ENCODE data around the gene JUP.

The JUP gene

DNA sequence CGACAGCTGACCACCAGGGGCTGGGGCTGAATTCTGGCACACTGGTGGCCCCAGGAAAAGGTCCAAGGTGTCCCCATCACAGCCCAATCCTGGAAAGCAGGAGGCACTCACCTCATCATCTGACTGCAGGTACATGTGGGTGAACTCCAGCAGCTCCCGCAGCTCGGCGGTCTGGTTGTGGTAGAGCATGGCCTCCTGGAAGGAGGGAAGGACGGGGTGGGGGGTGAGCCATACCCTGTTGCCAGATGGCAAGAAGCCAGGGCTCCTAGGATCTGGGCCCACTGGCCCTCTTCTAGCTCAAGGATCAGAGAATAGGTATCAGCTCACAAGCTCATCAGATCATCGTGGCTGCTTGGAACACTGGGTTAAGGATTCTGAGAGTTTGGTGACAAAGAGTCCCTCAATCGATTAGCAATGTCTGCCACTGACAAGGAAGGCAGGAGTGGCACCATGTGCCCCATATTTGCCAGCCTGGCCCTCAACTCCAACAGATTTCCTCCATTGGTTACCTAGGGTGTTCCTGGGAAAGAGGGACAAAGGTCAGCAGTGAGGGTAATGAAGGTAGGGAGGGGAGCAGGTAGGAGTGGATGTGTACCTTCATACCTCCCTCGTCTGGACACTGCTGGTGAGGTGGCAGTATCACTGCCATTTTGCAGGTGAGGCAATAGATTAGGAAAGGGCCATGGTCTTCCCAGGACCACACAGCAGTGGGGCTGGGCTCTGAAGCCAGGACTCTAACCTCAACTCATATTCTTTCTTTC, 20.4 kb upstream of the JUP start:
- no peak for ATAC-seq

DNA sequence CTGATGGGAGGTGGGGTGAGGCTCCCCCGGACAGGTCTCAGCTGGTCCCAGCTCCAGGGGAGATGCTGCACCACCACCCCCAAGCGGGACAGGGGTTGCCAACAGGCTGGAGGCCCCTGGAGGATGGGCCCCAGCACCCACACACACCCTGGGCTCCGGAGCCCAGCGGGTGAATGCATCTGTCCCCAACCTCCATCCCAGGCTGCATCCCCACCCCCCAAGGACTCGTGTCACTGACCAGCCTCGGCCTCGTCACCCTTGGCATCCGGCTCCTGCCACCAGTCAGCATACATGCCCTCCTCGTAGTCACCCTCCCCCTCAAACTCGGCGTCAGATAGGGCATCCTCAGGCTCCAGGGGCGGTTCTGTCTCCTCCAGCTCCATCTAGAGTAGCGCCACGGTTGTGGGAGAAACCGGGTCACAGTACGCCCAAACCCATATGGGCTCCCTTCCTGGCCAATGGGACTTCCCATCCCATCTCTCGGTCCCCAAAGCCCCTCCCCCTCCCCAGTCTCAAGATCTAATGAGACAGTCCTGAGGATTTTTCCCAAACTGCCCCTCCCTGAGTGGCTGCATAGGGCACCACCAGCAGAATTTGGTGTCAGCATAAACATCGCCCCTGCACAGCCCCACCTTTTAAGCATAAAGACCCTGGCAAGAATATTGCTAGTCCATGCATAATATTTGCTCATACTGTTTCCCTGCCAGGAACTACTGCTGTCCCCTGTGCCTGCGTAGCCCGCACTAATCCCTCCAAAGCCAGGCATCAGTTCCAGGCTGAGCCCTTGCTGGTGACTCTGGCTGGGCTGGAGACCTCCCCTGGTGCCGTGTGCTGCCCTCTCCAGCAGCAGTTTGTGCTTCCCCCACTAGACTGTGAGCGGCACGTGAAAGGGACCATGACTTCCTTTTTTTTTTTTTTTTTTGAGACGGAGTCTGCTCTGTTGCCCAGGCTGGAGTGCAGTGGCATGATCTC, 16.8 kb upstream of the JUP start:
- no peak for ATAC-seq

- peak; percentile 79 to 92 for ATAC-seq
These were observed 15.1 kb upstream of the JUP start for GRCh38 chr17:41801374-41802271.

GRCh38 chr17:41800601-41801373, 14.3 kb upstream of the JUP start:
- ATAC-seq, result no peak

DNA sequence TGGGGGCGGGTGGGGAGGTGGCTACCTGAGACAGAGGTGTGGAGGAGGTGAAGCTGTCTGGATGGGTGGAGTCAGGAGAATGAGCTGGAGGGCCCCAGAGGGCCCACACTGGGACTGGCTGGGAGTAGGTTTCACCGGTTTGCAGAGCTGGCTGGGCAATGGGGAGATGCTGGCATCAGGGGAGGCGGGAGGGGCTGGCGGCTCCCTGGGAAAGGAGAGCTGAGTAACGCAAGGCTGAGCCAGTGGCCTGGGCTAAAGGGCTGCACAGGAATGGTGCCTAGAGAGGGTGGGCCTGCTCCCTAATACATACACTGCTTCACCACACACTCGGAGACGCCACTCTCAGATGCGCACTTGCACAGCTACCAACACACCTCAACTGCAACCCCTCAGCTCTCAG, 12.9 kb upstream of the JUP start:
- no peak for ATAC-seq

DNA sequence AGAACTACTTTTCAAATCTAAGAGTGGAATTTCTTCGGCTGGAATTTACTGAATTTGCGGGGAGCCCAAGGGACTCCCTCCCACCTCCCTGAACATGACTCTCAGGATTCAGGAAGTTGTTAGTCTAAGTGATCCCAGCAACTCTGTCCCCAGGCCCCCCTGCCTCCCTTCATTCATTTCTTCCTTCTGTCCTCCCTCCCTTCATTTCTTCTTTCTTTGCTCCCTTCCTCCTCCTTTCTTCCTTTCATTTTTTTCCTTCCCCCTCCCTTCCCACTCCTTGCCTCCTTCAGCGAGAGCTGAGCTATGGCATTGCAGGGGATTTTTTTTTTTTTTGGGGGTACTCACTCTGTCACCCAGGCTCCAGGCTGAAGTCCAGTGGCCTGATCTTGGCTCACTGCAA, 10.9 kb upstream of the JUP start:
- no peak for ATAC-seq

DNA sequence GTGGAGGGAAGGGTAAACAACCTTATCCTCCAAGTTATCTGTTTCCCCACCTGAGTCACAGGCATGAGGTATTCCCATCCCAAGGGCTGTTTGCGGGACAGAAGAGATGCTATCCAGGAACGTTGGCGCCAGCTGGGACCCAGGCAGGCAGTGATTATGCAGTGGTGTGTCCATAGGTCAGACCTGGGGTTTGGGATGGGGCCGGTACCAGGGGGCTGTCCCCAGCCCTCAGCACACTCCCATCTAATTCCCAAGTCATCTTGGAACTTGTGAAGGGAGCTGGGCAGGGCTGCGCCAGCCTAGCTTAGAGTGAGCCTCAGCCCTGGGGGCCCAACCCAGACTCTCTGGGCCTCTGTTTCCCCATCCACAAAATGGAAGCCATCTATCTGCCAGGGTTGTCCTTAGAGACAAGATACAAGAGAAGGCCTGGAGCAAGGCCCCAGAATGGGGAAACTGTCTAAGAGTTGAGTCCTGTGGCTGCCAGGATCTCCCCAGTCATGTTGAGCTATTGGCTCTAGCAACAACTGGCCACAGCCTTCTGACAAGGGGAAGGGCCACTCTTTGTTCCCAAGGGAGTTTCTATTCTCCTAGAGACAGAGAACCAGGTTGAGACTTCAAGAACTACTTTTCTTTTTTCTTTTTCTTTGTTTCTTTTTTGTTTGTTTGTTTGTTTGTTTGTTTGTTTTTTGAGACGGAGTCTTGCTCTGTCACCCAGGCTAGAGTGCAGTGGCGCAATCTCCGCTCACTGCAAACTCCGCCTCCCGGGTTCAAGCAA, 9.8 kb upstream of the JUP start:
- no peak for ATAC-seq

GRCh38 chr17:41794540-41794975, 8.0 kb upstream of the JUP start:
- no peak for ATAC-seq

- no peak for ATAC-seq
These were observed 7.5 kb upstream of the JUP start for GRCh38 chr17:41793784-41794539.

DNA sequence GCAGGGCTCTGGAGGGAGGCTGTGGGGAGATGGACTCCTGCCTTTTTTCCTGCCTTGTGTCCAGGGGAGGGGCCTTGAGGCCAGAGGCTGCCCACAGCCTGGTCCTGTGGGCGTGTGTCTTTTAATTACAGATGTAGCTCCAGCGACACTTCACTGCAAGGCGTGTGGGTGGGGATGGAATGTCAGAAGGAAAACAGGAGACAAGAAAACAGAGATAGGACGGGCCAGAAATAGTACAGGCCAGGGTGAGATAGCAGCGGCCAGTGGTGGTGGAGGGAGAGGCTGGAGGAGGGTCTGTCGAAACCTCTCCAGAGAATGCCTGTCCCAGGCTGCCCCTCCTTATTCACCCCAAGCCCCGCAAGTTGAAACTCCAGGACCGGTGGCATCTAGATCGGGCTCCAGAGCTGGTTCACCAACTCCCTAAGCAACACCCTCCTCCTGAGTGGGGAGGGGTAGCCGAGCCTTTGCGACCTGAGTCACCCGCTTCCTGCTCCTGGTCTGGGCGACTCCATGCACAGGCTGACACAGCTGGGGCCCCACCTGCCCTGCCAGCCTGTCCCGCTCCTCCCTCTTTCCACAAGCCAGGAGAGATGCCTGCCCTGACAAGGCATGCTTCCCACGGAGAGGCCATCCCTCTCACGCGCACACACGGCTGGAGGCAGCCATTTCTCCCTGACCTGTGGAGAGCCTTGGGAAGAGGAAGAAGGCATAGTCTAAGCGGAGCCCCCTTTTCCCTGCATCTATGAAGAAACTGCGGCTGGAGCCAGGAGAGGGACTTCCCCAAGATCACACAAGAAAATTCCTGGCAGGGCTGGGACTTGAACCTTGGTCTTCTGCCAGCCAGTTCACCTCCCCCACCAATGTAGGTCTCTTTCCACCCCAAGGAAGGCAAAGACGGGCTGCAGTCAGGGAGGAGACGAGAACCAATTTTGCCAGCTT, 6.6 kb upstream of the JUP start:
- peak in 1 of 2 donors; percentile 27 for ATAC-seq

DNA sequence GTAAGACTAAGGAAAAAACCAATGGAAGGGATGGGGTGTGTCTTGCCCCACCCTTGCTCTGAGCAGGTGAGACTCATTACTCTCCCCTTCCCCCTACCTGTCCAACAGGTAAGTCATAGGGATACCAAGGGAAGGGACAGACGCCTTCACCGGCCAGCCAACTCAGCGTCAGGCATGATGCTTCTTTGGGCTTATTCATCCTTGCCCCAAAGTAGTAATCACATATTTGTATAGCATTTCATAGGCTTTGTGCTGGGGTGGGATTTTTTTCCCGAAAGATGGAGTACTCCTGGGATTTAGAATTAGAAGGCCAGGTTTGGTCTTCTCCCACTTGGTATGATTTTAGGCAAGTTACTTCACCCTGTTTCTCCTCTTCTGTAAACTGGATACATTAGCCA, 509 bp upstream of the JUP start:
- ATAC-seq, result no peak

- no peak for ATAC-seq
These were observed 668 bp downstream of the JUP start for GRCh38 chr17:41785859-41786226.

- no peak for ATAC-seq
These were observed 1.2 kb downstream of the JUP start for GRCh38 chr17:41785091-41785858.

GRCh38 chr17:41784207-41784744, 2.2 kb downstream of the JUP start:
- no peak for ATAC-seq

DNA sequence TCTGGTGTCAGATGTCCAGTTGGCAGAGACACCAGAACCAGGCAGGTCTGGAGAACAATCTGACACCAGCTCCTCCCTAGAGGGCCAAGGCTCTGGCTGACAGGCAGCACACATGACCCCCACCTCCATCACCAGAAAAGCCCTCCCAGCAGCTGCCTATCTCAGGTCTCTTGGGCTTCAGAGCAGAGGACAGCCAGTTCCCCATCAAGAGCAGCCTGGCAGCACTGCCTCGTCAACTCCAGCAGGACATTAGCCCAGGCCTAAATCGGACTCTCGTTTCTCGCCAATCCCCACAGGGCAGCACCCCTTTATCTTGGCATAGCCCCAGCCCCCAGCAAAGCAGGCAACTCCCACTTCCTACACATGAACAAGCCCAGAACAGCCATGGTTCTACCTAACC, 4.4 kb downstream of the JUP start:
- ATAC-seq, result no peak

- no peak for ATAC-seq
These were observed 5.0 kb downstream of the JUP start for GRCh38 chr17:41781404-41782110.

DNA sequence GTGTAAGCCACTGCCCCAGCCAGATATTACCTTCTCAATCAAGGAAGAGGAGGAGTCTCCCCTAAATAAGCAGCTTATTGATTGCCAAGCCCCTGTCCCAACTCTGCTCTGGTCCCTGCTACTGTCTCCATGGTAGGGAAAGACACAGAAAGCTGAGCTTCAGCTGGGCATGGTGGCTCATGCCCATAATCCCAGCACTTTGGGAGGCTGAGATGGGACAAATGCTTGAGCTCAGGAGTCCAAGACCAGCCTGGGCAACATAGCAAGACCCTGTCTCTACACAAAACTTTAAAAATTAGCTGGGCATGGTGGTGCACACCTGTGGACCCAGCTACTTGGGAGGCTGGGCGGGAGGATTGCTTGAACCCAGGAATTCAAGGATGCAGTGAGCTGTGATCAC, 6.6 kb downstream of the JUP start:
- ATAC-seq, result no peak

All from activated CD4-positive, CD25-positive, alpha-beta regulatory T cell treated with anti-CD3 and anti-CD28 coated beads, Interleukin-2, amount 50 U/mL, for 24 hours (primary cell).